COLO668 (cell line): ENCODE data around the gene WDR37.
"Not testable (repeated sequence)": the region's sequence is repeated elsewhere in the genome, so short reads cannot be mapped to it uniquely, and the experiment has no call there.

Experiments
- DNase-seq: peaks from one replicate; lab custom pipeline; 2025; ENCODE audit not compliant: unreplicated experiment; lab: John Stamatoyannopoulos, UW

WDR37 gene

DNA sequence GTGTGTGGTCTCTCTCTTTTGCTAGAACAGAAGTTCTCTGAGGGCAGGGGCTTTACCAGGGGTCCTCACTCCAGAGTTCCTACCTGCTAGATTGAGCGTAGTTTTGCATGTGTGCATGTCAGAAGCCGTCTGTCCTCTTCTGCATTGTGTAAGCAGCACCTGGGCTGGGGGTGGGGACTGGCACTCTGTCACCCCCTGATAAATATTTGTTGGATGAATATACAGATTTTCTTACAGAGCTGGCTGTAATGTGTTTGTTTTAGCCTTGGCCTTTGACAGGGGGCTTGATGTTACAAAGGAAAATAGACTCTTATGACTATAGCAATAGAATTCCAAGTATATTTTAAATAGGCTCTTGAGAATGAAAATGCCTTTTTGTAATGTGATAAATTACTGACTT, 46.6 kb downstream of the WDR37 start:
- no peak for DNase-seq

DNA sequence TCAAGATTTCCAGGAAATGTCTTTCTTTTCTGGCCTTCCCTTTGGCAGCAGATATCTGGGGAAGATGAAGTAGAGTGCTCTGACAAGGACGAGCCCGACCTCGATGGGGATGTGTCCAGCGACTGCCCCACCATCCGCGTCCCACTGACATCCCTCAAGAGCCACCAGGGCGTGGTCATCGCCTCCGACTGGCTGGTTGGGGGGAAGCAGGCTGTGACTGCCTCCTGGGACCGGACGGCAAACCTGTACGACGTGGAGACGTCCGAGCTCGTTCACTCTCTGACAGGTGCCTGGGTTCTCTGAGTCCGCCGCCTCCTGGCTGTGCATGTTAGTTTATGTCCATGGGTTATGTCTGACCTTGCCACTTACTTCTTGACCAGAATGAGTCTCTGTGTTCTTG, 47.4 kb downstream of the WDR37 start:
- DNase-seq: no peak

DNA sequence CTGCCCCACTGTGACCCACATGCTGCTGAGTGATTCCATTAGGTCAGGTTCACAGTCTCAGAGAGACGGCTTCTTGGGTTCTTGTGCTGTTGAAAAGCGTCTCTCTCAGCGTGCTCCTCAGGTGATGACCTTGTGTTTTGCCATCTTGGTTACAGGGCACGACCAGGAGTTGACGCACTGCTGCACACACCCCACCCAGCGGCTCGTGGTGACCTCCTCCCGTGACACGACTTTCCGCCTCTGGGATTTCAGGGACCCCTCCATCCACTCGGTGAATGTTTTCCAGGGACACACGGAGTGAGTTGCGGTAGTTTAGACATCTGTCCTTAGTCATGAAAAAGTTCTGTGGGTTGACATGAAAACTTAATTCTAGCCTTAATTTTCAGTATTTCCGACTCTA, 48.8 kb downstream of the WDR37 start:
- DNase-seq: no peak

DNA sequence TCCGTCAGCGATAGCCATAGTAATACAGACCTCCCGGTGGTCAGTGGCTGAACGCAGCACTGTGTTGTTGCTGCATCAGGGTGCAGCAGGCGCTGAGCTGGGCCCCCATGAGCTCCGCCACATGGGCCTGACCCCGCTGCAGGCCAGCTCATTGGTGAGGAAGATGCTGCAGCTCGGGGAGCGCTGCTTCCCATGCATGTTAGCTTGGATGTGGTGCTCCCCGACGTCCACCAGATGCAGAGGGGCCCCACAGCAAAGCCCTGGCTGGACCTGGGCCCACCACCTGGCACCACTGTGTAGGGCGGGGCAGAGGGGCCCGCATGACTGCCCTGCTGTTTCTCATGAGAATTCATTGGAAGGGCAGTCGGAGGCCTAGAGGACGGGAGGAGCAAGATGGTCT, 50.8 kb downstream of the WDR37 start:
- DNase-seq: no peak

DNA sequence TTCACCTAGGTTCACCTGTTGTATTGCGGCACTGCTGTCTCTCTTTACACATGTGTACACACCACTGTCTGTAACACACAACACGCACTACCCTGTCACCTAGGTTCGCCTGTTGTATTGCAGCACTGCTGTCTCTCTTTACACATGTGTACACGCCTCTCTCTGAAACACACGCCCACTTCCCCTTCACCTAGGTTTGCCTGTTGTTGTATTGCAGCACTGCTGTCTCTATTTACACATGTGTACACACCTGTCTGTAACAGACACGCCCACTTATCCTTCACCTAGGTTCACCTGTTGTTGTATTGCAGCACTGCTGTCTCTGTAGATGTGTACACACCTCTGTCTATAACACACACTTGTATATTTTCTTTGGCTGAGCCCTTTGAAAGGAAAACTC, 51.5 kb downstream of the WDR37 start:
- DNase-seq: peak; percentile 61

DNA sequence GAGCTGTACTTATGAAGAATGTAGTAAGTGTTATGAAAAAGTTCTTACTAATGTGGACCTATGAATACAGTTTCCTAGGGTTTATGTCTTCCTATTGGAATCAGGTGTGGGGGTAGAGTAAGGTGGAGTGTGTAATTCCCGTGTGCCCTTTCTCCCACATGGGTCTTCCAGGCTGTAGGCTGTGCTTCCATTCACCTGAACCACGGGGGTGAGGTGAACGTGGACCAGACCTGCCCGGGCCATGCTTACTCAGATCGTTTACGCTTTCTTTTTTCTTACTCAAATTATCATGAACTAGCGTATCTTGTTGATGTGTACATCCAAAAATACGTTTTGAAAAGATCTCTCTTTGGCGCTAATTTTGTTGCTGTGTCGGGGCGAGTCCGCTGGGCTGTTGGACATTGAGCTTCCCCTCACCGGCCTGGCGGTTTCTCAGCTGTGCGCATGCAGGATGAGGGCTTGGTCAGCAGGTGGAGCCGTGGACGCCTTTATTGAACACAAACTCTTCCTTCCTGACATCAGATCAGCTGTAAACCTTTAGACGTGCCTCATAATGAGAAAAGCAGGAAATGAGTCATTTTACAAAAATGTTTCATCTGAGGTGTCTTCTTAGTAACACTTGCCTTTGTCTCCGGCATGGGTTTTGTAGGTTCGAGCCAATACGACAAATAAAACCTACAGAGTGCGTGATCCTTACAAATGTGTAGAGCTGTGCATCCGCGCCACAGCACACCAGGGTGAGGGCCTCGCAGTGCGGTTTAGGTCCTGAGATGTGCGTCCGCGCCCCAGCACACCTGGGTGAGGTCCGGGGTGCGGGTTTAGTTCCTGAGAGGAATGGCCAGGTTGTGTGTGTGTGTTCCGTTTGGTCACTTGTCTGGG, 53.8 kb downstream of the WDR37 start:
- DNase-seq: peak; percentile 46

DNA sequence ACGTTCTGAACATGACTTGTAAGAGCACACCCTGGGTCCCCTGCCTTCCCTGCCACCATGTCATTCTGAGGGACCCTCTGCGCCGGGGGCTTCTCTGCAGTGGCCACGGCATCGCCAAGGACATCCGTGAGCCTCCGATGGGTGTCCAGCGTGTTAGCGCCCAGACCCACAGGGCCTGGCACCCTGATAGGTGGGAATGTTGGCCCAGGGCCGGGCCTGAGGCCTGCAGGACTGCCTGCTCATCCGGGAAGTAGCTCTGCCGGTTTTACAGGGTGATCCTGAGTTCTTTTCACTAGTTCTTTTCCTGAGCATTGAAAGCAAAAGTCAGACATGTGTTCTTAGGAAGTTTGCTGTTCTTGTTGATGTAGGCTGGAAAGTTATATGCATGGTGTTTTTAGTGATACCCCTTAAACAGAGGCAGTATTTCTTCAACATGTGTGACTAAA, 54.5 kb downstream of the WDR37 start:
- no peak for DNase-seq

DNA sequence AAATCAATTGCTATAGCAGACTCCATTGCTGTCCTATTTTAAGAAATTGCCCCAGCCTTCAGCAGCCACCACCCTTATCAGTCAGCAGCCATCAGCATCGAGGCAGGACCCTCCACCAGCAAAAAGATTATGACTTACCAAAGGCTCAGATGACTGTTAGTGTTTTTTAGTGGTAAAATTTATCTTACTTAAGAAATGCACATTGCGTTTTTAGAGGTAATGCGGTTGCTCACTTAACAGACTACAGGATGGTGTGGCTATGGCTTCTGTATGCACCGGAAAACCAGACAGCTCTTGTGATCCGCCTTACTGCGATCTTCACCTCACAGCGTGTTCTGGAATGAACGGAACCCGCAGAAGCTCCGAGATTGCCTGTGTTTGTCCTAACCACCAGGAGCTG, 58.1 kb downstream of the WDR37 start:
- DNase-seq: no peak

DNA sequence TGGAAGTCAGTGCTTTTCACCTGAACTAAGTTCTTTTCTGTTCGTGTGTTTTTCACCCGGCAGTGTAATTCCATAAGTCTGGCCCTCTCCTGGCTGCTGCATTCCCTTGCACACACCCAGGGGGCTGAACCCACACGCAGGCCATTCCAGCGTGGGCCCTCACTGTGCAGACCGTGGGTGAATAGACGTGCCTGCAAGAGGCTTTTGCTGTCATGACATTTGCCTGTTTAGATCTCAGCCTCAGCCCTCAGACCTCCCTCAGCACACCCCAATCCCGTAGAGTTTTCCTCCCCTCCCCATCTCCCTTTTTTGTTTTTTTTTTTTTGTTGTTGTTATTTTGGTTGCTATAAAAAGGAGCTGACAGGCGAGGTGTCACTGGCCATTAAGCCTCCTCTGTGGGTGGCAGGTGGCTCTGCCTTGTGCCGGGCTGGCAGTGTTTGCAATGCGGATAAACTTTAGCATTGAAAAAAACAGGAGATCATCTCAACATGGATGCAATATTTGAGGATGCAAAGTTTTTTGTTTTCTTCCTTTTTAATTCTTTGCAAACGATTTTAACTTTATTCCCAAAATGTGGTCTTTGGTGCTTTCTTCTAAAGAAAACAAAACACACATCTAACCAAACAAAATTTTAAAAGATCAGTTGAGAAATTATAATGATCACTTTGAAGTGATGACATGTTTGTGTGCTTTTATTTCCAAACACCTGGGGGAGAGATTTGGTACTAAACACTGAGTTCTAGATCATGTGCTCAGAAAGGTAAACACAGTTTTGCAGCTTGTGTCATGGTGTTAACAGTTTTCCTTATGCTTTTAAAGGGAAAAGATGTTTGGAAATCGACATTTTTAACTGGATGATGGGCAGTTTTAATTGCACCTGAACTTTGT, 58.8 kb downstream of the WDR37 start:
- peak; percentile 39 for DNase-seq

DNA sequence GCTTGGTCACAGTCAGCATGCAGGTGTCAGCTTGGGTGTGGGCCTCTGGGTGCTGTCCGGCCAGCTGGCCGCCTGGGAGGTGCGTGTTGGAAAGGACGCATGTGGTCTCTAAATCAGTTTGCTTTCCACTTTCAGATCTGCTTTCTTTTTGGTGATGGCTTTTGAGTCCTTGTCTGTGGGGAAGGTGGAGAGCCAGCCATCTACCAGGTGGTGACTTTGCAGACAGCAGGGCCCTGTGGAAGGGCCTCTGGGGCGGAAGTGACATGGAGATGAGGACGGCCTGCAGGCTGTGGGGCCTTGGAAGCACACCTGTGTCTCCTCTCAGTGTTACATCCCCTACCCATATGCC, 59.4 kb downstream of the WDR37 start:
- peak; percentile 45 for DNase-seq

DNA sequence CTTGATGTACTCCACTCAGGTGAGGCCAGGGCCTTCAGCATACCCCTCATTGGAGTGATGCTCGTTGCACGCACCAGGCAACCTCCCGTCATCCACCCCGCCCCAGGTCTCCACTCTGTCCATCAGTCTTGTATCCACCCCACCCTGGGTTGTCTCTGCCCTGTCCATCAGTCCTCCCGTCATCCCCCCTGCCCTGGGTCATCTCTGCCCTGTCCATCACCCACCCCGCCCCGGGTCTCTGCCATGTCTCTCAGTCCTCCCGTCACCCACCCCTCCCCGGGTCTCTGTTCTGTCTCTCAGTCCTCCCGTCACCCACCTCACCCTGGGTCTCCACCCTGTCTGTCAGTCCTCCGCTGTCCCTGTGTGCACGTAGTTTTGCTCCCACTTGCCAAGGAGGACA, 59.9 kb downstream of the WDR37 start:
- no peak for DNase-seq

DNA sequence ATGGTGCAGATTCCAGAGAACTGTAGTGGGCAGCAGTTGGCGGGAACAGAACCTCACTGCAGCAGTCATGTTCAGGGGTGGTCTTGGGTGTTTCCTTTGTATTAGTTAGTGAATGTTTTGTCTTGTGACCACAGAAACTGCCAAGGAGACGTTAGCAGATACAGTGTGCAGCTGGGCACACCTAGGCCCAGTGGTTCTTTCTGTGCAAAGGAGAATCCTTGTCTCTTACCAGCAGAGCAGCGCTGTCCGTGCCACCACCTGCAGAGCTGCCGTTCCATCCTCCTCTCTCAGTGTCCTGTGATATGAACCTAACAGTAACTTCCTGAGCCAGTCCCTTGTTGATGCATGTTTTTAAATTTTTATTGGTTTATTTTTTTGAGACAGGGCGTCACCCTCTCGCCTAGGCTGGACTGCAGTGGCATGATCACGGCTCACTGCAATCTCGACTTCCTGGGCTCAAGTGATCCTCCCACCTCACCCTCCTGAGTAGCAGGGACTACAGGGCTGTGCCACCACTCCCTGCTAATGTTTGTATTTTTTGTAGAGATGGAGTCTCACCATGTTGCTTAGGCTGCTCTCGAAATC, 60.6 kb downstream of the WDR37 start:
- no peak for DNase-seq

DNA sequence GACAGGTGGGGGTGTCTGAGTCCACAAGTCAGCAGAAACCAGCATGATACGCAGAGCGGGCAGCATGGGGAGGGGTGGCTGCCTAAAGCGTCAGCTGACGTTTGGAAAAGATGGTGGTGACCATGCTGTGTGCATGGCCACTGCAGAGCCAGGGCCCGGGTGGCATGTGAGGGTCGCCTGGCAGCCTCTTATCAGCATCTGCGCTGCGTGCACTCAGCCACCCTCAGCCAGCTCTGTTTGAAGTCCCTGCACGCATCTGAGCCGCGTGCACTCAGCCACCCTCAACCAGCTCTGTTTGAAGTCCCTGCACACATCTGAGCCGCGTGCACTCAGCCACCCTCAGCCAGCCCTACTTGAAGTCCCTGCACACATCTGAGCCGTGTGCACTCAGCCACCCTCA, 61.5 kb downstream of the WDR37 start:
- no peak for DNase-seq

DNA sequence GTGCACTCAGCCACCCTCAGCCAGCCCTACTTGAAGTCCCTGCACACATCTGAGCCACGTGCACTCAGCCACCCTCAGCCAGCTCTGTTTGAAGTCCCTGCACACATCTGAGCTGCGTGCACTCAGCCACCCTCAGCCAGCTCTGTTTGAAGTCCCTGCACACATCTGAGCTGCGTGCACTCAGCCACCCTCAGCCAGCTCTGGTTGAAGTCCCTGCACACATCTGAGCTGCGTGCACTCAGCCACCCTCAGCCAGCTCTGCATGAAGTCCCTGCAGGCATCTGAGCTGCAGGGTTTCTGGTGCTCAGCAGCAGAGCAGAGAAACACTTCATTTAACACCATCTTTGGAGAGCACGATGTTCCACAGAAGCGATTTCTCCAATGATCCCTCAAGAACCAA, 62.1 kb downstream of the WDR37 start:
- DNase-seq: not testable (repeated sequence)

DNA sequence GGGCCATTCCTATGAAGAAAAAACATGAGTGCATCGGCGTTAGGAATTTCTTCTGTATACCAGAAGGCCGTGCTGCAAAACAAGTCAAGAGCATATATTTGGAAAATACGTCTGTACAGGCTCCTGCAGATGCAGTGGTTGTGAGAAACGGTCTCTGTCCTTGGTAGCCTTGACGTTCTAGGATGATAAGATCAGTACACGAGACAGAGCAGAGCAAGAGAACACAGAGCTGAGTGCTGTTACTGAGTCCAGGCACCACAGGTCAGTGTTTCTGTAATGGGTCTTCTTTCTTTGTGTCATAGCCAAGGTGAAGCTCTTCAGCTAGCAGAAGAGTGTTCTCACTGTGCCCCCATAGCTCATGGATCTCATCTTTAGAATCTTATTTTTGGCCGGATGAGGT, 62.8 kb downstream of the WDR37 start:
- DNase-seq: no peak

DNA sequence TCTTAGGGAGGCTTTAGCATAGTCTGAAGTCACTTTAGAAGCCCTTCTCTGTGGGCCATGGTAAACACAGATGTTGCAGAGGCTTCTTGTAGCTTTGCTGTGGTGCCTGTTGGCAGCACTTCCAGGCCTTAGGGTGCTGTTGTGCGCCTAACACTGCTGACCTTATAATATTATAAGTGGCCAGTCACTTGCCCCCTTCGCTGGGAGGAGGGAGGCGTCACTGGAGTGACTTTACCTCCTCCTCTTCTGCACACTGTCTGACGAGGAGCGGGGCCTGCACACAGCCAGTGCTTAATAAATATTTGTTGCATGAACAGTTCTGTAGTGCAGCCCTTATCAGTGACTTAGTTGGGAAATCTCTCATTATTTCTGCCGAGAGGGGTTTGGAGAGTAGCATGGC, 63.3 kb downstream of the WDR37 start:
- no peak for DNase-seq

DNA sequence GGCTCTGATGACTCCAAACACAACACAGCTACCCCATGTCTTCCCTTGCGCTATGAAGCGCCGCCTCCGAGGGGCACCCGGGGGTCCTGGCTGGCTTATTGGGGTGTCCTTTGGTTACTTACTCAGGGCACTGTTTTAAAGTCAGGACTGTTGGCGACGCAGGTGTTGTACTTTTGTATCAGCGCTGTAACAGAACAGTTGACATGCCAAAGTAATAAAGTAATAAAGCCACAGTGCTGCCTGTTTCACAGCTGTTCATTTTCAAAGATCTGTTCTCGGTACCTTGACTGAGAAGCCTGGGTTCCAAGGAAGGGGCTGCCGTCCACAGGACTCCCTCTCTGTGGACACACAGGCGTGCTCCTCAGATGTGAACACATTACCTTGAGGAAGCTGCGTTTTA, 64.1 kb downstream of the WDR37 start:
- no peak for DNase-seq

DNA sequence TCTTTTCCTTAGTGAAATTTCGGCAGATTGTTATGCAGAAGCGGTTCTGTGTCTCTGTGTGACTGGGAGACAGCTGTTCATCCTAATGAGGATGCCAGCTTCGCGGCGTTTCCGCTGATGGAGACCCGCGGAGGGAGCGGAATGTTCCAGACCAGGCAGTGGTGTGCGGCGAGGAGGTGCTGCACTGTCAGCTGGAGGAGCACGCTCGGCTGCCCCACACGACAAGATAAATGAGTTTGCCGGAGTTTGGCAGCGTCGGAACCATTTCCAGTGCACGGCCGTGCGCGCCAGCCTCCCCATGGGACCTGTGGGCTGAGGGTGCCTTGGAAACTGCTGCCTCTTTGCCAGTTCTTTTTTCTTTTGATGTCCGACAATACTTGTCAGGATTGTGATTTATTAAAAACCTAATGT, 64.6 kb downstream of the WDR37 start:
- DNase-seq: no peak

DNA sequence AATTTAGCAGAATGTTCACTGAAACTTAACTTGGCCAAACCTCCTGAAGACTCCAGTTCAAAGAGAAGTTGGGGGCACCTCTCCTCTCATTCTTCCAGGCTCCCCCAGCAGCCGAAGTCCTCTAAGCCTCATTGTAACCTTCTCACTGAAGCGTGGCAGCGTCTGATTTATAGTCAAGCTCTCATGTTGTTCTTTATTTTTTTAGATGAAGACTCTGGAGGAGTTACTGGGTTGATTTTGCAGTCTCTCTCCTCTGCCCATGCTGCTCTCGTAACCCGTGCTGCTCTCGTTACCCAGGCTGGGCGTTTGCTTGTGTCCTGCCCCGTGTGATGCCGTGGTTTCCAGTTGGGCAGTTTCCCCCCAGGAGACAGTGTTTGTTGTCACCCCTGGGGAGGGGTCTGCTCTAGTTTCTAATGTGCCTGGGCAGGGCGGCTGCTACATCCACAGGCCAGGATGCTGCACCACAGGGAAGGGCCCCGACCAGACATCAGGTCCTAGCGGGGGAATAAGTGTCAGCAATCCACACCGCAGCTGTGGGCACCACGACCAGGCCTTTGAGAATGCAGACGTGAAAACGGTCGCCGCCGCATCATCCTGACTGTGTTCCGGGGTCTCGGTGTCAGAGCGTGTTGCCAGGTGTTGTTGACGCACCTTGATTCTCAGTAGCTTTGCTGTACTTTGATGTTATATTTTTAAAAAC, 65.2 kb downstream of the WDR37 start:
- DNase-seq: no peak

DNA sequence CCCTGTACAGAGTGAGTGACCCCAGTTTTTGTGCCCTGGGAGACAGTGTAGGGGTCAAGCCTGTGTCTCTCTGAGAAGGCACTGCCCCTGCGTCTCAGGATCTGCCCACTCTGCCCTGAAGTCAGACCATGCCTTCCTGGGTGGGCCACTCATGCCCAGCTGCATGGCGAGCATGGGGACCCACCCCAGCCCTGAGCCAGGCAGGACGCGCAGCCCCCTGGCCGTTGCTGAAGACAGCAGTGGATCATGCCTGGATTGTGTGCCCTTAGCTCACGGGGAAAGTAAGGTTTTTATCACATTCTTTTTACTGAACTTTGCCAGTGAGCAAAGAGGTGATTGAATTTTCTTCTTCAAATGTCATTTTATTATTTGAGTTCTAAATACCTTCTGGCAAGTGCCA, 66.2 kb downstream of the WDR37 start:
- no peak for DNase-seq

DNA sequence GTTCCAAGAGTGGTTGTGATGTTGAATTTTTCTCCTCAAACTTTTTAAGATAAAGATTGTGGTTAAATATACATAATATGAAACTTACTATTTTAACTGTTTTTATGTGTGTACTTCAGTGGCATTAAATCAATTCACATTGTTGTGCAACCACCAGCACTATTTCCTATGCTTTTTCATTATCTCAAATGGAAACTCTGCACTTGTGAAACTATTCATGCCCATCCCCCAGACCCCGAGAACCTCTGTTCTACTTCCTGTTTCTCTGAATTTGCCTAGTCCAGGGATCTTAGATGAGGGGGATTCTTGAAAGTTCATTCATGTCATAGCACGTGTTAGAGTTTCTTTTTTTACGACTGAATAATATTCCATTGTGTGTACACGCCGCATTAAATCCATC, 67.0 kb downstream of the WDR37 start:
- DNase-seq: no peak
